CD14-positive monocyte (primary cell): ENCODE results near the gene PLEKHM3. TPM values are rescaled to one million over a fixed set of nuclear protein-coding genes. Genes with fewer than 3 reads are reported as not detected.

ENCODE experiments used
- DNase-seq, 3 donors: peaks; one replicate each; pipeline ENCODE4 v3.0.0-alpha.2; 2011 to 2022
- H2AFZ ChIP-seq: 2 replicates; pipeline ENCODE4 v1.6.0; 2012; ENCODE audit warnings: mild to moderate bottlenecking, low read depth, low read length, inconsistent platforms; ENCODE audit not compliant: insufficient read depth, poor library complexity, severe bottlenecking
- H3K27ac ChIP-seq, 2 donors: 1 replicate in 1 of 2; 2 replicates in 1 of 2; pipeline ENCODE4 v1.5.1; 2012 to 2013; ENCODE audit warnings: low read length in 2 of 2, control low read depth in 1 of 2, inconsistent platforms in 1 of 2, low read depth in 1 of 2, mild to moderate bottlenecking in 1 of 2
- H3K27me3 ChIP-seq, 2 donors: one replicate each; pipeline versions ENCODE4 v1.6.0 to v1.6.1; 2011 to 2013; ENCODE audit warnings: low read length in 2 of 2; ENCODE audit not compliant: control insufficient read depth in 2 of 2, insufficient read depth in 2 of 2
- H3K36me3 ChIP-seq, 2 donors: replicated peaks in 1 of 2; 1 replicate in 1 of 2; 2 replicates in 1 of 2; pipeline versions ENCODE4 v1.5.1 to v1.6.1; 2012 to 2013; ENCODE audit warnings: low read length in 2 of 2, control low read depth in 1 of 2, inconsistent platforms in 1 of 2, mild to moderate bottlenecking in 1 of 2; ENCODE audit not compliant: insufficient read depth in 2 of 2, control insufficient read depth in 1 of 2
- H3K4me1 ChIP-seq, 2 donors: 1 replicate in 1 of 2; 2 replicates in 1 of 2; pipeline versions ENCODE4 v1.5.1 to v1.6.1; 2012 to 2013; ENCODE audit warnings: low read length in 2 of 2, control low read depth in 1 of 2, inconsistent platforms in 1 of 2, mild to moderate bottlenecking in 1 of 2, moderate library complexity in 1 of 2; ENCODE audit not compliant: insufficient read depth in 2 of 2, control insufficient read depth in 1 of 2
- H3K4me2 ChIP-seq: replicated peaks from 2 replicates; pipeline ENCODE3; 2012; ENCODE audit warnings: low read length, moderate library complexity, mild to moderate bottlenecking; ENCODE audit not compliant: poor library complexity, severe bottlenecking; ENCODE audit errors: extremely low read depth
- H3K4me3 ChIP-seq, 3 experiments: fragments of 200-600 bp in 1 of 3; sonication (generic) in 1 of 3; replicated peaks in 1 of 3; 1 replicate in 2 of 3; 2 replicates in 1 of 3; pipeline ENCODE4 v1.5.1; 2011 to 2013; ENCODE audit warnings: low read length in 3 of 3, mild to moderate bottlenecking in 3 of 3, control low read depth in 2 of 3, low read depth in 2 of 3, inconsistent platforms in 1 of 3, moderate library complexity in 1 of 3
- H3K79me2 ChIP-seq: 2 replicates; pipeline ENCODE4 v1.6.0; 2012; ENCODE audit warnings: mild to moderate bottlenecking, control low read depth, inconsistent platforms, low read length, moderate library complexity; ENCODE audit not compliant: insufficient read depth
- H3K9ac ChIP-seq: 2 replicates; pipeline ENCODE4 v1.6.0; 2017; ENCODE audit warnings: low read length, mild to moderate bottlenecking; ENCODE audit not compliant: insufficient read depth, poor library complexity, severe bottlenecking
- H3K9me3 ChIP-seq, 2 donors: replicated peaks in 1 of 2; 1 replicate in 1 of 2; 2 replicates in 1 of 2; pipeline versions ENCODE4 v1.5.1 to v1.6.1; 2012 to 2013; ENCODE audit warnings: low read length in 2 of 2, control low read depth in 1 of 2; ENCODE audit not compliant: control insufficient read depth in 1 of 2, insufficient read depth in 1 of 2
- H4K20me1 ChIP-seq: 2 replicates; pipeline ENCODE4 v1.6.0; 2012; ENCODE audit warnings: mild to moderate bottlenecking, low read length, control low read depth, moderate library complexity; ENCODE audit not compliant: insufficient read depth
- H3K27ac Mint-ChIP-seq, 7 donors: one replicate each; pipeline ENCODE4 v1.8.0; 2020; ENCODE audit warnings: mild to moderate bottlenecking in 7 of 7, mixed read lengths in 7 of 7, moderate library complexity in 6 of 7, inconsistent platforms in 2 of 7
- H3K27me3 Mint-ChIP-seq, 3 donors: one replicate each; pipeline ENCODE4 v1.8.0; 2021 to 2022; ENCODE audit warnings: low read depth in 3 of 3, mild to moderate bottlenecking in 3 of 3, mixed read lengths in 3 of 3, moderate library complexity in 3 of 3, inconsistent platforms in 1 of 3
- H3K36me3 Mint-ChIP-seq, 2 donors: one replicate each; pipeline ENCODE4 v1.8.0; 2020; ENCODE audit warnings: mixed read lengths in 2 of 2, inconsistent platforms in 1 of 2, mild to moderate bottlenecking in 1 of 2
- H3K4me1 Mint-ChIP-seq: one replicate; pipeline ENCODE4 v1.8.0; 2020; ENCODE audit warnings: mild to moderate bottlenecking, mixed read lengths
- H3K4me3 Mint-ChIP-seq, 2 donors: one replicate each; pipeline ENCODE4 v1.8.0; 2020; ENCODE audit warnings: mild to moderate bottlenecking in 2 of 2, mixed read lengths in 2 of 2, moderate library complexity in 1 of 2
- H3K9me3 Mint-ChIP-seq, 7 donors: one replicate each; pipeline ENCODE4 v1.8.0; 2020 to 2022; ENCODE audit warnings: mixed read lengths in 7 of 7, mild to moderate bottlenecking in 6 of 7, moderate library complexity in 6 of 7, inconsistent platforms in 2 of 7
- WGBS: methylation state at CpG from one replicate; pipeline ENCODE4 v1.1.5; 2013; ENCODE audit warnings: missing lambda C conversion rate; ENCODE audit not compliant: insufficient coverage; 5-methylcytosine and 5-hydroxymethylcytosine counted together
- intact Hi-C, 2 donors: fragments of 100-400 bp; cut with micrococcal nuclease; formaldehyde crosslinking; loops; one replicate each; pipeline versions ENCODE4 v1.15.0 to v1.15.1; 2023
- polyA plus RNA-seq, 3 donors: library from polyadenylated mRNA; depleted of rRNA in 1 of 3; unstranded in 2 of 3; stranded (reverse) in 1 of 3; fragments of 300-500 nt in 2 of 3; fragments of >200 nt in 1 of 3; fragmentation: Illumina TruSeq in 2 of 3; gene quantifications; 1 replicate in 2 of 3; 2 replicates in 1 of 3; pipeline ENCODE4 v1.2.3, GENCODE V29; 2012 to 2021
- TF ChIP-seq, protein P1 (sequence below): fragments of 200-600 bp; IDR thresholded peaks from one replicate; pipeline ENCODE4 v1.8.0; 2022; ENCODE audit warnings: antibody characterized with exemption, mild to moderate bottlenecking

Gene PLEKHM3
- polyA plus RNA-seq, 3 donors: 3.0 to 8.0 (median 3.0) TPM

DNA sequence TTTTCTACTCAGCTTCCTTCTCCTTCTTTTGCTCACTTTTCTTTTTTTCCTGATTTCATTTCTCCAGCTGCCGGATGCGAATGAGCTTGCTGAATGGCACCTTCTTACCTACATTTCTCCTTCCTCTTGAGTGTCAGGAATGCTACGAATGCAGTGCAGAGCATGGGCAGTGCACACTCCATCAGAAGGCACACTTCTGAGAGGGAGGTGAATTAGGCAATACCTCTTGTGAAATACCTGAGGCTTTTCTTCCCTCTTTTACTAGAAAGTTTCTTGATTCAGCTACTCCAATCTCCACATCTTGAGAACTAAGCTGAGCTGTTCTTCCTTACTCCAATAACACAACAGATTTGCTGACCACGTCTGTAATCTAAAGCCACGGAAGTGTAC, 51.1 kb downstream of the PLEKHM3 start:
- DNase-seq: peak; percentile 32 to 74 (median 65)
- Histone ChIP-seq H4K20me1 (peaks cover 18% of the 10 kb centered on the region), H3K4me1 (peaks cover 7 to 15% of the 10 kb centered on the region in 2 donors), H3K79me2 (peaks cover 4% of the 10 kb centered on the region), H3K9ac (no peak overlapping the region), H3K36me3 (peaks cover 12 to 20% of the 10 kb centered on the region in 2 donors), H3K9me3 (no peaks in the 10 kb centered on the region), H3K4me3 (no peak overlapping the region), H2AFZ (no peak overlapping the region), H3K27me3 (no peaks in the 10 kb centered on the region), H3K4me2 (peak overlapping the region; percentile 5), H3K27ac (peak overlapping the region in 1 of 2 donors; percentile 47)
- peak overlapping the region in 6 of 7 donors; percentile 56 to 88 (median 69) for H3K27ac Mint-ChIP-seq
- H3K4me1 Mint-ChIP-seq: peaks cover 30% of the 10 kb centered on the region
- peak overlapping the region in 1 of 2 donors; percentile 43 for H3K4me3 Mint-ChIP-seq
- peaks cover 0 to 2% (median 2%) of the 10 kb centered on the region in 3 donors for H3K27me3 Mint-ChIP-seq
- H3K9me3 Mint-ChIP-seq: no peaks in the 10 kb centered on the region
- 40% methylated on average over 1 of the region's 5 CpGs for WGBS
- peaks cover 22 to 28% of the 10 kb centered on the region in 2 donors for H3K36me3 Mint-ChIP-seq
- intact Hi-C loops: no loop called here
- TF ChIP-seq, protein P1, sequence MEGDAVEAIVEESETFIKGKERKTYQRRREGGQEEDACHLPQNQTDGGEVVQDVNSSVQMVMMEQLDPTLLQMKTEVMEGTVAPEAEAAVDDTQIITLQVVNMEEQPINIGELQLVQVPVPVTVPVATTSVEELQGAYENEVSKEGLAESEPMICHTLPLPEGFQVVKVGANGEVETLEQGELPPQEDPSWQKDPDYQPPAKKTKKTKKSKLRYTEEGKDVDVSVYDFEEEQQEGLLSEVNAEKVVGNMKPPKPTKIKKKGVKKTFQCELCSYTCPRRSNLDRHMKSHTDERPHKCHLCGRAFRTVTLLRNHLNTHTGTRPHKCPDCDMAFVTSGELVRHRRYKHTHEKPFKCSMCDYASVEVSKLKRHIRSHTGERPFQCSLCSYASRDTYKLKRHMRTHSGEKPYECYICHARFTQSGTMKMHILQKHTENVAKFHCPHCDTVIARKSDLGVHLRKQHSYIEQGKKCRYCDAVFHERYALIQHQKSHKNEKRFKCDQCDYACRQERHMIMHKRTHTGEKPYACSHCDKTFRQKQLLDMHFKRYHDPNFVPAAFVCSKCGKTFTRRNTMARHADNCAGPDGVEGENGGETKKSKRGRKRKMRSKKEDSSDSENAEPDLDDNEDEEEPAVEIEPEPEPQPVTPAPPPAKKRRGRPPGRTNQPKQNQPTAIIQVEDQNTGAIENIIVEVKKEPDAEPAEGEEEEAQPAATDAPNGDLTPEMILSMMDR: no peak

DNA sequence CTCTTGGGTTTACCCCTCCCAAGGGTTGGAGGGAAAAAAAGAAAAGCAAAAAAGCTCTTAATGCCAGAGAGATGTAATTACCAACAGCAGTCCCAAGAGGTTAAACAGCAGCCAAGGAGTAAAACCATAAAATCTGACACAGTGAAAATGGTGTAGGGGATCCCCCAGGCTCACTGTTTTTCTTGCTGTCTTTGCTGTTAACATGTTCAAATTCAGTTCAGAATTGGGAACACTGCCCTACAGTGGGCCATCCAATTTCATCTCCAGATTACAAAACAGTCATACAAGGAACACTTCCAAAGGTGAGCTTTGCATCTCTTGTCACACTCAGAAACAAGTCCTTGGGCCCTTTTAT, 54.5 kb downstream of the PLEKHM3 start:
- H3K27me3 Mint-ChIP-seq: no peaks in the 10 kb centered on the region
- Histone ChIP-seq H3K79me2 (peaks cover 4% of the 10 kb centered on the region), H2AFZ (no peak overlapping the region), H3K4me2 (no peak overlapping the region), H3K4me3 (no peak overlapping the region), H3K4me1 (peaks cover 7 to 15% of the 10 kb centered on the region in 2 donors), H3K36me3 (peaks cover under 1 to 2% of the 10 kb centered on the region in 2 donors), H4K20me1 (peaks cover 19% of the 10 kb centered on the region), H3K27me3 (no peaks in the 10 kb centered on the region), H3K9ac (no peak overlapping the region), H3K27ac (no peak overlapping the region), H3K9me3 (no peaks in the 10 kb centered on the region)
- TF ChIP-seq, protein P1: no peak
- peaks cover 10 to 12% of the 10 kb centered on the region in 2 donors for H3K36me3 Mint-ChIP-seq
- no peak overlapping the region for H3K27ac Mint-ChIP-seq
- DNase-seq: no peak
- intact Hi-C loops: no loop called here
- peaks cover 35% of the 10 kb centered on the region for H3K4me1 Mint-ChIP-seq
- no peak overlapping the region for H3K4me3 Mint-ChIP-seq
- peaks cover 0 to 1% (median 0%) of the 10 kb centered on the region in 7 donors for H3K9me3 Mint-ChIP-seq
